H1 (cell line): ENCODE data around the gene C13orf42. TPM values are rescaled to one million over a fixed set of nuclear protein-coding genes. Genes with fewer than 3 reads are reported as not detected.

Experiments used
- CTCF ChIA-PET: fragments of 300-600 bp; sonication (Branson Sonifier 250); formaldehyde crosslinking; loops from one replicate; lab custom pipeline; 2021; ENCODE audit not compliant: partially characterized antibody; lab: Charles Lee
- POLR2A ChIA-PET: fragments of 300-600 bp; sonication (Branson Sonifier 250); formaldehyde crosslinking; loops from one replicate; lab custom pipeline; 2021; ENCODE audit warnings: inconsistent platforms; ENCODE audit not compliant: partially characterized antibody; lab: Charles Lee
- DNase-seq, 2 experiments: peaks; one replicate each; pipeline versions ENCODE4 v3.0.0 to v3.0.0-alpha.2; 2010 to 2022; ENCODE audit warnings: low spot score in 2 of 2, low read depth in 1 of 2, mixed read lengths in 1 of 2
- FAIRE-seq: peaks from 2 replicates; lab custom pipeline; 2011; peaks lifted over from hg19 to GRCh38; lab: Jason Lieb, UNC
- H2AFZ ChIP-seq: 2 replicates; pipeline ENCODE4 v1.8.1; 2012; ENCODE audit warnings: low read length, inconsistent platforms
- H2AK5ac ChIP-seq: 2 replicates; pipeline ENCODE4 v1.6.1; 2013; ENCODE audit warnings: low read depth, low read length
- H2BK120ac ChIP-seq: replicated peaks from 2 replicates; pipeline ENCODE3; 2013; ENCODE audit warnings: low read depth, low read length, inconsistent platforms
- H2BK12ac ChIP-seq: 2 replicates; pipeline ENCODE4 v1.6.1; 2013; ENCODE audit warnings: low read depth, low read length
- H2BK15ac ChIP-seq: 2 replicates; pipeline ENCODE4 v1.6.1; 2013; ENCODE audit warnings: low read length
- H2BK20ac ChIP-seq: 2 replicates; pipeline ENCODE4 v1.6.1; 2013; ENCODE audit warnings: low read length
- H2BK5ac ChIP-seq: 2 replicates; pipeline ENCODE4 v1.6.1; 2013; ENCODE audit warnings: low read depth, low read length
- H3K14ac ChIP-seq: 2 replicates; pipeline ENCODE4 v1.6.1; 2013; ENCODE audit warnings: inconsistent platforms; ENCODE audit not compliant: insufficient read length
- H3K18ac ChIP-seq: 2 replicates; pipeline ENCODE4 v1.6.1; 2013; ENCODE audit warnings: low read length; ENCODE audit errors: extremely low read depth
- H3K23ac ChIP-seq: 2 replicates; pipeline ENCODE4 v1.6.1; 2013; ENCODE audit warnings: inconsistent platforms; ENCODE audit not compliant: insufficient read length
- H3K23me2 ChIP-seq: 2 replicates; pipeline ENCODE4 v1.6.1; 2013; ENCODE audit warnings: low read depth, low read length
- H3K27ac ChIP-seq: 2 replicates; pipeline ENCODE4 v1.6.1; 2011; ENCODE audit warnings: low read depth, low read length, inconsistent platforms
- H3K27me3 ChIP-seq, 4 experiments: replicated peaks in 1 of 4; 1 replicate in 1 of 4; 2 replicates in 3 of 4; pipeline versions ENCODE4 v1.6.1 to v1.8.1; 2011 to 2013; ENCODE audit warnings: low read length in 3 of 4, mild to moderate bottlenecking in 3 of 4, inconsistent platforms in 2 of 4, mixed read lengths in 2 of 4, moderate library complexity in 1 of 4; ENCODE audit not compliant: control insufficient read depth in 3 of 4, insufficient read depth in 3 of 4; ENCODE audit errors: extremely low read depth in 1 of 4
- H3K36me3 ChIP-seq, 4 experiments: 2 replicates each; pipeline versions ENCODE4 v1.6.1 to v1.8.1; 2011 to 2013; ENCODE audit warnings: mild to moderate bottlenecking in 4 of 4, low read length in 3 of 4, moderate library complexity in 2 of 4, control low read depth in 1 of 4, inconsistent platforms in 1 of 4; ENCODE audit not compliant: insufficient read depth in 4 of 4, control insufficient read depth in 2 of 4
- H3K4ac ChIP-seq: replicated peaks from 2 replicates; pipeline ENCODE3; 2013; ENCODE audit warnings: low read length, low read depth, mixed read lengths, inconsistent platforms; ENCODE audit not compliant: insufficient read length
- H3K4me1 ChIP-seq, 4 experiments: replicated peaks in 1 of 4; 1 replicate in 1 of 4; 2 replicates in 3 of 4; pipeline versions ENCODE4 v1.6.1 to v1.8.1; 2011 to 2013; ENCODE audit warnings: low read length in 3 of 4, inconsistent platforms in 2 of 4, mixed read lengths in 1 of 4; ENCODE audit not compliant: insufficient read depth in 4 of 4, control insufficient read depth in 3 of 4
- H3K4me2 ChIP-seq, 2 experiments: 2 replicates each; pipeline versions ENCODE4 v1.6.1 to v1.8.1; 2011 to 2013; ENCODE audit warnings: low read depth in 2 of 2, low read length in 2 of 2, control low read depth in 1 of 2, inconsistent platforms in 1 of 2, mild to moderate bottlenecking in 1 of 2; ENCODE audit not compliant: insufficient read depth in 1 of 2
- H3K4me3 ChIP-seq, 4 experiments: fragments of 200-600, 300-600 bp in 1 of 4; sonication (generic), shearing (Covaris generic), sonication (Bioruptor Twin) in 1 of 4; 2 replicates each; pipeline versions ENCODE4 v1.5.1 to v1.8.1; 2011 to 2016; ENCODE audit warnings: low read length in 4 of 4, low read depth in 3 of 4, control low read depth in 2 of 4, inconsistent platforms in 2 of 4, mild to moderate bottlenecking in 2 of 4, mixed read lengths in 1 of 4, moderate library complexity in 1 of 4; ENCODE audit not compliant: insufficient read depth in 2 of 4; ENCODE audit errors: extremely low read depth in 1 of 4
- H3K56ac ChIP-seq: replicated peaks from 2 replicates; pipeline ENCODE3; 2013; ENCODE audit warnings: low read depth, mild to moderate bottlenecking, mixed read lengths, low read length, inconsistent platforms; ENCODE audit not compliant: insufficient read length
- H3K79me1 ChIP-seq: 2 replicates; pipeline ENCODE4 v1.6.1; 2013; ENCODE audit warnings: low read depth, low read length, control low read depth
- H3K79me2 ChIP-seq, 2 experiments: 2 replicates each; pipeline versions ENCODE4 v1.6.1 to v1.8.1; 2012 to 2013; ENCODE audit warnings: low read length in 2 of 2, mild to moderate bottlenecking in 2 of 2, inconsistent platforms in 1 of 2; ENCODE audit not compliant: insufficient read depth in 2 of 2, control insufficient read depth in 1 of 2
- H3K9ac ChIP-seq, 4 experiments: replicated peaks in 1 of 4; 1 replicate in 1 of 4; 2 replicates in 3 of 4; pipeline versions ENCODE4 v1.6.1 to v1.8.1; 2011 to 2013; ENCODE audit warnings: low read depth in 3 of 4, low read length in 3 of 4, control low read depth in 2 of 4, mild to moderate bottlenecking in 2 of 4, moderate library complexity in 2 of 4, inconsistent platforms in 1 of 4; ENCODE audit errors: extremely low read depth in 1 of 4
- H3K9me3 ChIP-seq, 2 experiments: 2 replicates each; pipeline versions ENCODE4 v1.6.1 to v1.8.1; 2012 to 2013; ENCODE audit warnings: mild to moderate bottlenecking in 2 of 2, moderate library complexity in 2 of 2, control low read depth in 1 of 2, inconsistent platforms in 1 of 2, low read depth in 1 of 2, low read length in 1 of 2, mixed read lengths in 1 of 2; ENCODE audit not compliant: insufficient read depth in 2 of 2
- H4K20me1 ChIP-seq, 2 experiments: replicated peaks in 1 of 2; 2 replicates each; pipeline versions ENCODE3 to v1.8.1; 2011 to 2013; ENCODE audit warnings: inconsistent platforms in 2 of 2, low read length in 2 of 2, mild to moderate bottlenecking in 1 of 2; ENCODE audit not compliant: insufficient read depth in 2 of 2, control insufficient read depth in 1 of 2
- H4K5ac ChIP-seq: 2 replicates; pipeline ENCODE4 v1.6.1; 2013; ENCODE audit warnings: low read length, low read depth, mixed read lengths, inconsistent platforms; ENCODE audit not compliant: insufficient read length
- H4K8ac ChIP-seq: 2 replicates; pipeline ENCODE4 v1.8.0; 2013; ENCODE audit warnings: mild to moderate bottlenecking, moderate library complexity, low read length, inconsistent platforms; ENCODE audit not compliant: insufficient read depth; ENCODE audit errors: extremely low read depth
- H4K91ac ChIP-seq: replicated peaks from 2 replicates; pipeline ENCODE3; 2013; ENCODE audit warnings: low read length, mixed read lengths, inconsistent platforms; ENCODE audit not compliant: insufficient read length
- ASH2L ChIP-seq: fragments of 200-600, 300-600 bp; sonication (generic); IDR thresholded peaks from one replicate; pipeline ENCODE4 v1.7.1; 2017; ENCODE audit warnings: low read length
- CEBPB ChIP-seq: IDR thresholded peaks from 2 replicates; pipeline ENCODE4 v1.6.1; 2012; ENCODE audit warnings: low read depth, low read length
- EZH2 ChIP-seq: fragments of 200-600 bp; sonication (generic); IDR thresholded peaks from 2 replicates; pipeline ENCODE4 v1.7.1; 2012; ENCODE audit warnings: low read depth, mild to moderate bottlenecking, moderate library complexity, low read length, inconsistent platforms; ENCODE audit not compliant: severe bottlenecking
- GTF2F1 ChIP-seq: IDR thresholded peaks from 2 replicates; pipeline ENCODE4 v1.6.1; 2012; ENCODE audit warnings: low read depth, low read length, improper control_type of control experiment, borderline replicate concordance
- HDAC6 ChIP-seq: IDR thresholded peaks from one replicate; pipeline ENCODE4 v1.7.1; 2012; ENCODE audit warnings: low read depth, mild to moderate bottlenecking, inconsistent platforms, low read length, moderate library complexity
- JUN ChIP-seq: IDR thresholded peaks from 2 replicates; pipeline ENCODE4 v1.6.1; 2011; ENCODE audit warnings: low read depth, mild to moderate bottlenecking, improper control_type of control experiment, low read length
- POLR2AphosphoS5 ChIP-seq: IDR thresholded peaks from 2 replicates; pipeline ENCODE4 v1.6.1; 2011; ENCODE audit warnings: low read depth, low read length
- SP1 ChIP-seq: IDR thresholded peaks from 2 replicates; pipeline ENCODE4 v1.6.1; 2011; ENCODE audit warnings: low read depth, low read length
- TAF1 ChIP-seq: IDR thresholded peaks from 2 replicates; pipeline ENCODE4 v1.6.1; 2011; ENCODE audit warnings: mild to moderate bottlenecking, low read depth, low read length
- TCF12 ChIP-seq: IDR thresholded peaks from 2 replicates; pipeline ENCODE4 v1.6.1; 2011; ENCODE audit warnings: low read depth, mild to moderate bottlenecking, low read length
- TEAD4 ChIP-seq: IDR thresholded peaks from 2 replicates; pipeline ENCODE4 v1.6.1; 2012; ENCODE audit warnings: low read depth, low read length, inconsistent platforms, mixed read lengths
- ZNF274 ChIP-seq: IDR thresholded peaks from 2 replicates; pipeline ENCODE4 v1.7.0; 2012; ENCODE audit warnings: low read length, borderline replicate concordance; ENCODE audit errors: extremely low read depth
- WGBS, 2 experiments: shearing (Covaris generic) in 1 of 2; methylation state at CpG; one replicate each; pipeline versions ENCODE4 v1.1.6 to v1.1.7; 2013 to 2015; ENCODE audit warnings: low lambda C conversion rate in 2 of 2, mixed read lengths in 2 of 2, inconsistent platforms in 1 of 2, low coverage in 1 of 2, missing lambda C conversion rate in 1 of 2; ENCODE audit not compliant: insufficient replicate concordance in 2 of 2, insufficient coverage in 1 of 2, insufficient read length in 1 of 2; ENCODE audit errors: extremely low coverage in 1 of 2, missing lambda C conversion rate in 1 of 2; 5-methylcytosine and 5-hydroxymethylcytosine counted together
- polyA plus RNA-seq, 7 experiments: library from polyadenylated mRNA; depleted of rRNA in 3 of 7; stranded (reverse) in 5 of 7; unstranded in 2 of 7; fragments of >200 nt in 5 of 7; fragments of 200-250 nt in 2 of 7; gene quantifications; 1 replicate in 5 of 7; 2 replicates in 1 of 7; 4 replicates in 1 of 7; pipeline versions ENCODE4 v1.2.1 to v1.2.3, GENCODE V29; 2011 to 2013; ENCODE audit warnings: missing spikeins in 2 of 7, mixed read lengths in 2 of 7
- total RNA-seq: library from RNA; stranded (reverse); fragmentation: NEBNext Ultra II Directional; extraction: Animal tissue kit (Norgen Biotek cat#: 25700); gene quantifications from 2 replicates; pipeline ENCODE4 v1.2.1, GENCODE V29; 2021
- TF ChIP-seq, protein P1 (sequence below): IDR thresholded peaks from 2 replicates; pipeline ENCODE4 v1.6.1; 2012; ENCODE audit warnings: inconsistent platforms

C13orf42 gene
- total and polyA plus RNA-seq, 2 of the 8 experiments (the other 6 are each of a cell fraction or from before 2014, with no cell fraction given), result 9.9 to 10.1 TPM

DNA sequence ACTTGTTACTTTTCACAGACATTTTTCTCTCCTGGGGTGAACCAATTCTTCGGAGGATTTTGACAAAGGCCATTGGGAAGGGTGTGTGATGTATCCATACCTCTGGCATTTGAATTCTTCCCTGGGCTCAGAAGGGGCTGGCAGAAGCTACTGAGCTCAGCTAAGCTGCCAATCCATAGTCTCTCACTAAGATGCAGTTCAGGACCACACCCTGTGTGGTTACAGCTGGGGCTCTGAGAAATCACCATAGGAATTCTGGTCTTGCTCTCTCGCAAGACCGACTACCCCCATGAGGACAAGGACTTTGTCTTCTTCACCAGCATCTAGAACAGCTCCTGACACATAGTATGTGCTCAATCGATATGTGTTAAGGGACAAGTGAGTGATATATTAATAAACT is 6.0 kb downstream of the C13orf42 start:
- peaks cover 0 to 4% (median 0%) of the 10 kb centered on the region in 4 experiments; a peak in 2 of 7 replicates for H3K4me1 ChIP-seq
- H3K79me2 ChIP-seq, result no peaks in the 10 kb centered on the region
- H4K91ac ChIP-seq, result no peak overlapping the region
- no peaks in the 10 kb centered on the region for H4K20me1 ChIP-seq
- no peak overlapping the region for H3K27ac ChIP-seq
- no peak overlapping the region for H4K5ac ChIP-seq
- no peak overlapping the region for H3K56ac ChIP-seq
- no peaks in the 10 kb centered on the region for H3K23me2 ChIP-seq
- no peak overlapping the region for H2AFZ ChIP-seq
- no peak overlapping the region for H3K9ac ChIP-seq
- no peak overlapping the region for H2BK20ac ChIP-seq
- H2BK120ac ChIP-seq, result no peak overlapping the region
- H3K4ac ChIP-seq, result no peak overlapping the region
- FAIRE-seq (no peak), DNase-seq (no peak)
- WGBS, 2 experiments, result 89% methylated on average over 4 of the region's 4 CpGs; no CpG with 5 or more reads in 1 of the 2 experiments
- TF ChIP-seq ASH2L (no peak), POLR2AphosphoS5 (no peak), CEBPB (no peak), JUN (no peak), TCF12 (no peak), SP1 (no peak), HDAC6 (no peak), EZH2 (no peak), TAF1 (no peak), TEAD4 (no peak), GTF2F1 (no peak), ZNF274 (no peak)
- TF ChIP-seq, protein P1, sequence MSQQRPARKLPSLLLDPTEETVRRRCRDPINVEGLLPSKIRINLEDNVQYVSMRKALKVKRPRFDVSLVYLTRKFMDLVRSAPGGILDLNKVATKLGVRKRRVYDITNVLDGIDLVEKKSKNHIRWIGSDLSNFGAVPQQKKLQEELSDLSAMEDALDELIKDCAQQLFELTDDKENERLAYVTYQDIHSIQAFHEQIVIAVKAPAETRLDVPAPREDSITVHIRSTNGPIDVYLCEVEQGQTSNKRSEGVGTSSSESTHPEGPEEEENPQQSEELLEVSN, result no peak
- H3K79me1 ChIP-seq, result no peaks in the 10 kb centered on the region
- H3K4me2 ChIP-seq, result no peak overlapping the region
- no peak overlapping the region for H2BK15ac ChIP-seq
- no peak overlapping the region for H3K18ac ChIP-seq
- H2AK5ac ChIP-seq, result no peak overlapping the region
- CTCF ChIA-PET, result interaction anchor here (1.1 to 2.6 kb wide), 5 partner anchors 9 to 181 kb away, joined by 3 to 16 read pairs (median 6); no protein-coding TSS in a partner anchor
- H2BK12ac ChIP-seq, result no peak overlapping the region
- POLR2A ChIA-PET, result no interaction called here
- no peak overlapping the region for H3K14ac ChIP-seq
- no peak overlapping the region for H2BK5ac ChIP-seq
- H3K4me3 ChIP-seq, result no peak overlapping the region
- no peaks in the 10 kb centered on the region for H3K9me3 ChIP-seq
- H4K8ac ChIP-seq, result no peak overlapping the region
- no peaks in the 10 kb centered on the region for H3K27me3 ChIP-seq
- no peaks in the 10 kb centered on the region for H3K36me3 ChIP-seq
- H3K23ac ChIP-seq, result no peak overlapping the region
